IMR-90 (cell line): ENCODE data around the gene PARP16.

Experiments used
- BHLHE40 ChIP-seq: fragments of 150-350 bp; IDR thresholded peaks from 2 replicates; pipeline ENCODE4 v1.6.1; 2016; ENCODE audit warnings: mild to moderate bottlenecking, low read depth, low read length
- CEBPB ChIP-seq: IDR thresholded peaks from 2 replicates; pipeline ENCODE4 v1.6.1; 2012; ENCODE audit warnings: low read depth, low read length, improper control_type of control experiment
- CTCF ChIP-seq: conservative IDR thresholded peaks from 2 replicates; pipeline ENCODE4 v1.5.1; 2012; ENCODE audit warnings: mild to moderate bottlenecking, low read depth, low read length, improper control_type of control experiment
- MAZ ChIP-seq: IDR thresholded peaks from 2 replicates; pipeline ENCODE4 v1.6.1; 2012; ENCODE audit warnings: low read depth, mild to moderate bottlenecking, low read length, improper control_type of control experiment, moderate library complexity, borderline replicate concordance
- MXI1 ChIP-seq: IDR thresholded peaks from 2 replicates; pipeline ENCODE4 v1.6.1; 2012; ENCODE audit warnings: low read depth, mild to moderate bottlenecking, low read length, moderate library complexity, borderline replicate concordance
- NFE2L2 ChIP-seq: fragments of 150-350 bp; IDR thresholded peaks from 2 replicates; pipeline ENCODE4 v1.6.1; 2016; ENCODE audit warnings: low read depth, mild to moderate bottlenecking, low read length
- POLR2A ChIP-seq: IDR thresholded peaks from 2 replicates; pipeline ENCODE4 v1.6.1; 2012; ENCODE audit warnings: mild to moderate bottlenecking, low read depth, low read length
- RCOR1 ChIP-seq: IDR thresholded peaks from 2 replicates; pipeline ENCODE4 v1.6.1; 2012; ENCODE audit warnings: mild to moderate bottlenecking, low read length, improper control_type of control experiment; ENCODE audit not compliant: insufficient replicate concordance
- RFX5 ChIP-seq: IDR thresholded peaks from 2 replicates; pipeline ENCODE4 v1.8.0; 2012; ENCODE audit warnings: low read depth, mild to moderate bottlenecking, low read length, moderate library complexity
- SMC3 ChIP-seq: fragments of 150-350 bp; IDR thresholded peaks from 2 replicates; pipeline ENCODE4 v1.6.1; 2016; ENCODE audit warnings: low read depth, mild to moderate bottlenecking, antibody characterized with exemption, low read length, moderate library complexity
- TF ChIP-seq, protein P1 (sequence below): fragments of 150-350 bp; IDR thresholded peaks from 2 replicates; pipeline ENCODE4 v1.6.1; 2016; ENCODE audit warnings: low read depth, mild to moderate bottlenecking, low read length, moderate library complexity, borderline replicate concordance

DNA sequence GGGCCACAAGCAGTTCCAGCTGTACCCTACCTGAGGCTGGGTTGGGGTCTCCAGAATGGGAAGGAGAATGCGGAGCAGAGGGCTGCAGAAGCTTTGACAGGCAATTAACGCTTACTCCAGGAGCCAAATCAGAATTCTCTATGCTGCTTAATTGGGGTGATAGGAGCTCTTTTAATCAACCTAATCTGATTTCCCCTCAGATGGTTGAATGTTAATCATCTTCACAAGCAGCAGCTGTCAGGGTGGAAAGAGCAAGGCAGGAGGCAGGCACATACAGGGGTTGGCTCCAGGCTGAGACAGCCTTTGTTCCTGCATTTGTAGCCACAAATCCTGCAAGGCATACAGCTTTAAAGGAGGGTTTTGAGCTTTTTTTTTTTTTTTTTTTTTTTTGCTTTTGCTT, 78.0 kb downstream of the PARP16 start:
- no peak for TF ChIP-seq CTCF
- TF ChIP-seq MAZ: no peak
- no peak for TF ChIP-seq RCOR1
- no peak for TF ChIP-seq POLR2A
- TF ChIP-seq RFX5: no peak
- TF ChIP-seq MXI1: no peak
- no peak for TF ChIP-seq NFE2L2
- no peak for TF ChIP-seq CEBPB
- no peak for TF ChIP-seq SMC3
- no peak for TF ChIP-seq BHLHE40
- TF ChIP-seq, protein P1, sequence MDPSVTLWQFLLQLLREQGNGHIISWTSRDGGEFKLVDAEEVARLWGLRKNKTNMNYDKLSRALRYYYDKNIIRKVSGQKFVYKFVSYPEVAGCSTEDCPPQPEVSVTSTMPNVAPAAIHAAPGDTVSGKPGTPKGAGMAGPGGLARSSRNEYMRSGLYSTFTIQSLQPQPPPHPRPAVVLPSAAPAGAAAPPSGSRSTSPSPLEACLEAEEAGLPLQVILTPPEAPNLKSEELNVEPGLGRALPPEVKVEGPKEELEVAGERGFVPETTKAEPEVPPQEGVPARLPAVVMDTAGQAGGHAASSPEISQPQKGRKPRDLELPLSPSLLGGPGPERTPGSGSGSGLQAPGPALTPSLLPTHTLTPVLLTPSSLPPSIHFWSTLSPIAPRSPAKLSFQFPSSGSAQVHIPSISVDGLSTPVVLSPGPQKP: no peak
